Mesendoderm (in vitro differentiated cells): ENCODE measurements around the gene GGCT.
"Not testable (repeated sequence)": the region's sequence is repeated elsewhere in the genome, so short reads cannot be mapped to it uniquely, and the experiment has no call there.

Source experiments
- DNase-seq: peaks from one replicate; pipeline ENCODE4 v3.0.0; 2013
- H2AK5ac ChIP-seq: 2 replicates; pipeline ENCODE4 v1.6.1; 2013; ENCODE audit warnings: low read length, inconsistent platforms
- H2BK120ac ChIP-seq: 2 replicates; pipeline ENCODE4 v1.6.1; 2013; ENCODE audit warnings: low read depth, mild to moderate bottlenecking, low read length, moderate library complexity, mixed read lengths
- H2BK15ac ChIP-seq: replicated peaks from 2 replicates; pipeline ENCODE4 v1.6.1; 2013; ENCODE audit warnings: low read depth, mild to moderate bottlenecking, moderate library complexity
- H2BK5ac ChIP-seq: 2 replicates; pipeline ENCODE4 v1.6.1; 2013; ENCODE audit warnings: low read length, inconsistent platforms
- H3K18ac ChIP-seq: 2 replicates; pipeline ENCODE4 v1.6.1; 2013; ENCODE audit warnings: mild to moderate bottlenecking, low read length, mixed read lengths
- H3K23ac ChIP-seq: one replicate; pipeline ENCODE4 v1.6.1; 2013; ENCODE audit warnings: low read length
- H3K27ac ChIP-seq: 2 replicates; pipeline ENCODE4 v1.5.1; 2013; ENCODE audit warnings: low read depth, mild to moderate bottlenecking, inconsistent platforms, low read length, moderate library complexity
- H3K27me3 ChIP-seq: 2 replicates; pipeline ENCODE4 v1.6.1; 2013; ENCODE audit warnings: low read length, control low read depth, mild to moderate bottlenecking, inconsistent platforms; ENCODE audit not compliant: insufficient read depth, poor library complexity
- H3K36me3 ChIP-seq: 2 replicates; pipeline ENCODE4 v1.6.1; 2013; ENCODE audit warnings: low read length, inconsistent platforms; ENCODE audit not compliant: control insufficient read depth, insufficient read depth
- H3K4ac ChIP-seq: one replicate; pipeline ENCODE4 v1.6.1; 2013; ENCODE audit warnings: low read depth, mild to moderate bottlenecking, low read length, moderate library complexity
- H3K4me1 ChIP-seq: 2 replicates; pipeline ENCODE4 v1.6.1; 2013; ENCODE audit warnings: low read depth, low read length, inconsistent platforms; ENCODE audit not compliant: control insufficient read depth
- H3K4me2 ChIP-seq: 2 replicates; pipeline ENCODE4 v1.6.1; 2013; ENCODE audit warnings: low read length
- H3K4me3 ChIP-seq: 2 replicates; pipeline ENCODE4 v1.5.1; 2013; ENCODE audit warnings: mild to moderate bottlenecking, low read length
- H3K56ac ChIP-seq: one replicate; pipeline ENCODE4 v1.6.1; 2013; ENCODE audit warnings: low read length
- H3K79me1 ChIP-seq: 2 replicates; pipeline ENCODE4 v1.6.1; 2013; ENCODE audit warnings: low read length, inconsistent platforms
- H3K79me2 ChIP-seq: 2 replicates; pipeline ENCODE4 v1.6.1; 2013; ENCODE audit warnings: mild to moderate bottlenecking, low read length; ENCODE audit not compliant: control insufficient read depth, insufficient read depth
- H3K9ac ChIP-seq: 2 replicates; pipeline ENCODE4 v1.6.1; 2013; ENCODE audit warnings: low read length, inconsistent platforms
- H4K5ac ChIP-seq: one replicate; pipeline ENCODE4 v1.6.1; 2013; ENCODE audit warnings: low read length
- H4K8ac ChIP-seq: one replicate; pipeline ENCODE4 v1.6.1; 2013; ENCODE audit warnings: low read depth, mild to moderate bottlenecking, control low read depth, low read length, moderate library complexity
- WGBS: extraction: QIAGEN DNeasy Blood & Tissue Kit; methylation state at CpG from one replicate; pipeline ENCODE4 v1.1.7; 2013; ENCODE audit warnings: low lambda C conversion rate, missing lambda C conversion rate; ENCODE audit not compliant: insufficient coverage; ENCODE audit errors: extremely low coverage; 5-methylcytosine and 5-hydroxymethylcytosine counted together

Gene GGCT

DNA sequence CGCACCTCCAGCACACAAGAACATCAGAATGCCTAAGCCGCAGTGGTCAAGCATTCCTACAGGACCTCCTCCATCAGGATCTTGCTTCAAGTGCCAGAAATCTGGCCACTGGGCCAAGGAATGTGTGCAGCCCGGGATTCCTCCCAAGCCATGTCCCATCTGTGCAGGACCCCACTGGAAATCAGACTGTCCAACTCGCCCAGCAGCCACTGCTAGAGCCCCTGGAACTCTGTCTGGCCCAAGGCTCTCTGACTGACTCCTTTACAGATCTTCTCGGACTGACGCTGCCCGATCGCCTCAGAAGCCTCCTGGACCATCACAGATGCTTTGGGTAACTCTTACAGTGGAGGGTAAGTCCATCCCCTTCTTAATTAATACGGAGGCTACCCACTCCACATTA lies 23.2 kb downstream of the GGCT start:
- not testable (repeated sequence) for H3K36me3 ChIP-seq, H3K23ac ChIP-seq
- WGBS = no CpG with 5 or more reads among the region's 9 CpGs

DNA sequence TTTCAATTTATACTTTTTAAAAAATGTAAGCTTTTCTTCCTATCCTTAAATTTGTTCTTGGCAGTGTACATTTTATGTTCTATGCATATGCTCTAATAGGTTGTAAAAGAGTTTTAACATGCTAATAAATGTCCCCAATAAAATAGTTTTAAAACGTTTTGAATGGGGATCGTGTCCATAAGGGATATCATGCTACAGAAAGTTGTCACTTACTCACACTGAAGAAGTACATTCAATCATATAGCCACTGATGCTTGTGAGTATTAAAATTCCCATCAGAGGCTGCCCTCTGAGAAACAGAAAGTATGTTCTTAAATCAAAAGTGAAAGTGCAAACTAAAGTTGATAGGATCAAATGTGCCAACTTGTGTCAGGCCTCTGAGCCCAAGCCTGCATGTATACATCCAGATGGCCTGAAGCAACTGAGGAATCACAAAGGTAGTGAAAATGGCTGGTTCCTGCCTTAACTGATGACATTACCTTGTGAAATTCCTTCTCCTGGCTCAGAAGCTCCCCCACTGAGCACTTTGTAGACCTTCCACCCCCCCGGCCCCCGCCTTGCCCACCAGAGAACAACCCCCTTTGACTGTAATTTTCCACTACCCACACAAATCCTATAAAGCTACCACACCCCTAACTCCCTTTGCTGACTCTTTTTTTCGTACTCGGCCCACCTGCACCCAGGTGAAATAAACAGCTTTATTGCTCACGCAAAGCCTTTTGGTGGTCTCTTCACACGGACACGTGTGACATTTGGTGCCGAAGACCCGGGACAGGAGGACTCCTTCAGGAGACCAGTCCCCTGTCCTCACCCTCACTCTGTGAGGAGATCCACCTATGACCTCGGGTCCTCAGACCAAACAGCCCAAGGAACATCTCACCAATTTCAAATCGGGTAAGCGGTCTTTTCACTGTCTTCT lies 25.2 kb downstream of the GGCT start:
- Histone ChIP-seq H3K4me2 (no peak overlapping the region), H2AK5ac (no peak overlapping the region), H3K79me1 (peaks cover 3% of the 10 kb centered on the region), H3K18ac (no peak overlapping the region), H2BK15ac (no peak overlapping the region), H3K9ac (no peak overlapping the region), H3K79me2 (peaks cover 2% of the 10 kb centered on the region), H3K4me3 (no peak overlapping the region), H3K56ac (peak overlapping the region; percentile 89), H3K36me3 (no peaks in the 10 kb centered on the region), H3K27ac (peak overlapping the region; percentile 65), H3K23ac (no peak overlapping the region), H3K4ac (peak overlapping the region; percentile 21), H2BK5ac (no peak overlapping the region), H4K8ac (no peak overlapping the region), H2BK120ac (no peak overlapping the region), H3K27me3 (peaks cover 6% of the 10 kb centered on the region), H3K4me1 (peaks cover 3% of the 10 kb centered on the region), H4K5ac (no peak overlapping the region)
- WGBS = no CpG with 5 or more reads among the region's 14 CpGs
- DNase-seq = peak; percentile 74

More for the DNA sequence above, 23.2 kb downstream of the GGCT start:
- H3K9ac ChIP-seq, H2AK5ac ChIP-seq, H3K18ac ChIP-seq, H2BK5ac ChIP-seq, H3K79me2 ChIP-seq, H3K4ac ChIP-seq, H2BK15ac ChIP-seq, H3K56ac ChIP-seq, H3K79me1 ChIP-seq, H3K4me2 ChIP-seq, DNase-seq, H3K27ac ChIP-seq, H3K27me3 ChIP-seq, H2BK120ac ChIP-seq, H4K5ac ChIP-seq, H3K4me1 ChIP-seq, H3K4me3 ChIP-seq, H4K8ac ChIP-seq: not testable (repeated sequence)

DNA sequence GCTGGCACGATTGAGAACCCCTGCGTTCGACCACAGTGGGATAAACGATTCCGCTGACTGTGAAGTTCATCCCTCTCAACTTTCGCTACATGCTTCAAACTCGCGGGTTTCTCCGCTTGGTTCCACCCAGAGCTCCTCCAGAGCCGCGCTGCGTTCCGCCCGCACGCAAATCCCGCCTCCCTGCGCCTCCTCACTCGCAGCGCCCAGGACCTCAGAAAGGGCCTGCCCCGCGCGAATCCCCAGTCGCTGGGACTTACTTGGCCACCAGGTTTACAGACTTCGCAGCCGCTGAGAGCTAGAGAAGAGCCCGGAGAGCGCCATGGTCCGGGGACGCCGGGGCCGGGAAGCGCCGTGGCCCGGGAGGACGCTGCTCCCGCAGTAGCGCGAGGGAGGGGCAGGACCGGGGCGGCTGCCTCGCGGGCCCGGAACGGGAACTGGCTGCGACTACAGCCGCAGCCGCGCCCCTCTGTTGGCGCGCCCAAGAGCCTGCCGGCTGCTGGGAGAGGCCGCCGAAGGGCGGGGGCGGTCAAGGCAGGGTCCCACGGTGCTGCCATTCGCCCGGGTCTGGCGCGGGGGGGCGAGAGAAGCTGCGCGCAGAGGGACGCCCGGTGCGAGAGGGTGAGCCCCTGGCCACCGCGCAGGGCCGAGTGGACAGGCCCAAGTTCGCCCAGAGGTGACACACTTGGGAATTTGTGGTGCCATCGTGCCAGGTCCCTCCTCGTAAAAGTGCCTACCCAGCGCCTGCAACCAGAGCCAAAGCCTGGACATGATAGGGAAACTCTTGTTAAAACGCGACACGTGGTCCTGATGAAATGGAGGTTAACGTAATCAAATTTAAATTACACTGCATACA lies 26.1 kb downstream of the GGCT start, which contains the start of gene NOD1:
NOD1 (minus strand) TSS at position 436 of the 853 bp plus-strand sequence. CDS start 21,863 bp downstream, outside the sequence.
- Histone ChIP-seq H3K56ac (peak within 1 kb of the TSS; percentile 89), H3K9ac (peak within 1 kb of the TSS; percentile 82), H4K8ac (no peak within 1 kb of the TSS), H4K5ac (no peak within 1 kb of the TSS), H3K4me3 (peak within 1 kb of the TSS; percentile 57), H3K4me1 (peaks cover 5% of the 10 kb centered on the region), H2BK120ac (no peak within 1 kb of the TSS), H3K27ac (peak within 1 kb of the TSS; percentile 54), H2BK15ac (no peak within 1 kb of the TSS), H3K23ac (peak within 1 kb of the TSS; percentile 80), H2BK5ac (peak within 1 kb of the TSS; percentile 55), H3K4ac (peak within 1 kb of the TSS; percentile 44), H3K36me3 (no peaks in the 10 kb centered on the region), H3K27me3 (peaks cover 6% of the 10 kb centered on the region), H3K4me2 (peak within 1 kb of the TSS; percentile 96), H3K79me1 (peaks cover 3% of the 10 kb centered on the region), H2AK5ac (no peak within 1 kb of the TSS), H3K79me2 (peaks cover 2% of the 10 kb centered on the region), H3K18ac (peak within 1 kb of the TSS; percentile 19)
- WGBS = no CpG with 5 or more reads among the region's 77 CpGs
- peak; percentile 80 for DNase-seq

DNA sequence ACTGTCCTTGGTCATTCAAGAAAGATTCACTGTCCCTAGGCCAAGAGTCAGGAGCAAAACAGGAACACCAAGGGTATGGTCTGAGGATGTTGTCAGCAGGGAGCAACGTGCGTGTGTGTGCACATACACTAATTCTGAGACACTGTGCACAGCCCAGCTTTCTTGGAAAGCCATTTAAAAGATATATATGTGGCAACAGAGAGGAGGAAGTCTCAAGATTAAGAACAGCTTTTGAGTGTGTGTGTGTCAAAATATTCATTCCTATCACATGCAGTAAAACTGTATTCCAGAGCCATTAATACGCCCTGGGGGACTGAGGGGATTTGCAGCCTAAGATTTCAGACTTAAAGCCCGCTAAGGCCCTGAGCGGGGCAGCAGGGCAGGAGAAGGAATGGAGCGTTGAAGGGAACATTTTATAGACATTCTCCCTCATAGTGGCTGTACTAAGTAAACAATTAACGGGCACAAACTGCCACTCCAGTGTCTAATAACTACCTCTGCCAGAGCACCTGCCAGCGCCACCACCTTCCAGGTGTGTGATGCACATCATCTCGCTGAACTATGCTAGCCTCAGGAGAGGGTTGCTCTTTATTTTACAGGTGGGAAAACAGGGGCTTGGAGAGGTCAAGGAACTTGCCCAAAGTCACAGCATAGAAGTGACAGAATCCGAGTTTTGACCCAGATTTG lies 28.0 kb downstream of the GGCT start:
- no peak overlapping the region for H3K23ac ChIP-seq
- H2BK15ac ChIP-seq = no peak overlapping the region
- H3K27ac ChIP-seq = no peak overlapping the region

DNA sequence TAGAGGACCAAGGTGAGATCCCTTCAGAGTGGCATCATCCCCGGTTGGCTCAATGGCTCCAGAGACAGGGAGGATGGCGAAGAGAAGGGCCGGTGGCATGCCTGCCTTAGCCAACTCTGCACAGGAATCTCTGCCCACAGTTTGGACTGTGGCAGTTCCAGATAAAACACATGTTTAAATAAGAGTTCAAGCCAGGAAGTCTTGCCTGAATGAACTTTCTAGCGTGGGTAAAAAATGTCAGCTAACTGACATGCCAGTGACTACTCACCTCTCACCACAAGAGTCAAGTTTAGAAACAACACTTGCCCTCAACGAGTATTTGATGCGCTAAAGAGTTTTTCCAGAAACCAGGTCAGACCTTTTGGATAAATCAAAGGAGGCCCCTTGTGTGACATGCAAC lies 29.0 kb downstream of the GGCT start:
- peaks cover 6% of the 10 kb centered on the region for H3K27me3 ChIP-seq
- no peak for DNase-seq
- H3K4ac ChIP-seq = no peak overlapping the region
- H3K56ac ChIP-seq = no peak overlapping the region
- H3K23ac ChIP-seq = peak overlapping the region; percentile 9
- WGBS = no CpG with 5 or more reads among the region's 6 CpGs
- no peak overlapping the region for H2AK5ac ChIP-seq
- no peak overlapping the region for H2BK15ac ChIP-seq
- peaks cover 3% of the 10 kb centered on the region for H3K79me1 ChIP-seq
- H2BK5ac ChIP-seq = no peak overlapping the region
- no peak overlapping the region for H4K8ac ChIP-seq
- H3K27ac ChIP-seq = no peak overlapping the region
- H3K9ac ChIP-seq = no peak overlapping the region
- H3K18ac ChIP-seq = no peak overlapping the region
- H3K4me2 ChIP-seq = no peak overlapping the region
- no peak overlapping the region for H3K4me3 ChIP-seq
- H2BK120ac ChIP-seq = no peak overlapping the region
- peaks cover 13% of the 10 kb centered on the region for H3K4me1 ChIP-seq
- no peak overlapping the region for H4K5ac ChIP-seq
- peaks cover 2% of the 10 kb centered on the region for H3K79me2 ChIP-seq
- H3K36me3 ChIP-seq = no peaks in the 10 kb centered on the region

More for the DNA sequence above, 28.0 kb downstream of the GGCT start:
- Histone ChIP-seq H2BK120ac (no peak overlapping the region), H2AK5ac (no peak overlapping the region), H3K9ac (no peak overlapping the region), H3K79me2 (peaks cover 2% of the 10 kb centered on the region), H3K56ac (peak overlapping the region; percentile 20), H3K18ac (no peak overlapping the region), H3K4me1 (peaks cover 13% of the 10 kb centered on the region), H3K4me2 (no peak overlapping the region), H3K36me3 (no peaks in the 10 kb centered on the region), H2BK5ac (no peak overlapping the region), H3K4ac (no peak overlapping the region), H4K8ac (no peak overlapping the region), H3K4me3 (no peak overlapping the region), H4K5ac (no peak overlapping the region), H3K27me3 (peaks cover 6% of the 10 kb centered on the region), H3K79me1 (peaks cover 3% of the 10 kb centered on the region)
- WGBS = no CpG with 5 or more reads among the region's 10 CpGs
- no peak for DNase-seq
